NCI-H82 treated with DMSO at 0.1 percent for 48 hours (cell line): ENCODE measurements around the gene ZNF556.

Experiments
- DNase-seq: peaks from one replicate; lab custom pipeline; 2025; ENCODE audit not compliant: unreplicated experiment; lab: John Stamatoyannopoulos, UW

Gene ZNF556

DNA sequence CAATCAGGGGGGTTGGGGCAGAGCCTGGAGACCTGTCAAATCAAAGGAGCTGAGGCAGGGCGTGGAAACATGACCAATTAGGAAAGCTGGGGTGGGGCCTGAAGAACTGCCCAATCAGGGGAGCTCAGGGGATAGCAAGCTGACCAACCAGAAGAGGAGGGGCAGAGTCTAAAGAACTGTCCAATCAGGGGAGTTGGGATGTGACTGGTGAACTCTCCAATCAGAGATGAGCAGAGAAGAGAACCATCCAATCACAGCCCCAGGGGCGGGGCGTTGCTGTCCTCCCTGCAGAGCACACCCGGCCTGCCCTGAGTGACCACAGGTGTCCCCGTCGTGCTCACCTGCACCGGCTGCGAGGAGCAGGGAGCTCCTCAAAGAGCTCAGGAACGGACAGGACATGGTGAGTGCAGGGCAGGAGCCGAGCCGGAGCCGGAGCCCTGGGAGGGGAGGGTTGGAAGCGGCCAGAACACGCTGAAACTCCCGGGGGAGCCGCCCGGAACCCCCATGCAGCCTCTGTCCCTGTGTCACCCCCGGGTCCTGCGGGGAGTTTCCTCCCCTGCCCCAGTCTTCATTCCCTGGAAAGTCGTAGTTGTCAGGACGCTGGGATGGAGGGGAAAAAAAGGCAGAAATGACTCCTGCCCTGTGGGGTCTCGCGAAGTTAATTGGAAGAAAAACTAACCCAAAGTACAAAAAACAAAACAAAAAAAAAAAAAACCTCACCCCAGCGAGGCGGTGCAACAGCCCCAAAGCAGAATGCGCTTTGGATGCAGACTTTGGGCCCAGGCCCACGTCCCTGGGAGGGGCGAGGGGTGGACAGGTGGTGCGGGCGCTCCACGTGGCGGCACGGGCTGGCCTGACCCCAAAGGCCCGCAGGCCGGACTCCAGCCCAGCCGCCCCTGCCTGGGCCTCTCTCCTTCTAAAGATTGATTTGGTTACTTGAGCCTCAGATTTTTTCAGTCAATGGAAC is at the start of gene ZNF556:
Gene ZNF556 (plus strand): TSS at position 311 of the 967 bp plus-strand sequence. CDS start 87 bp downstream, at position 398.
- DNase-seq = peak; percentile 37

DNA sequence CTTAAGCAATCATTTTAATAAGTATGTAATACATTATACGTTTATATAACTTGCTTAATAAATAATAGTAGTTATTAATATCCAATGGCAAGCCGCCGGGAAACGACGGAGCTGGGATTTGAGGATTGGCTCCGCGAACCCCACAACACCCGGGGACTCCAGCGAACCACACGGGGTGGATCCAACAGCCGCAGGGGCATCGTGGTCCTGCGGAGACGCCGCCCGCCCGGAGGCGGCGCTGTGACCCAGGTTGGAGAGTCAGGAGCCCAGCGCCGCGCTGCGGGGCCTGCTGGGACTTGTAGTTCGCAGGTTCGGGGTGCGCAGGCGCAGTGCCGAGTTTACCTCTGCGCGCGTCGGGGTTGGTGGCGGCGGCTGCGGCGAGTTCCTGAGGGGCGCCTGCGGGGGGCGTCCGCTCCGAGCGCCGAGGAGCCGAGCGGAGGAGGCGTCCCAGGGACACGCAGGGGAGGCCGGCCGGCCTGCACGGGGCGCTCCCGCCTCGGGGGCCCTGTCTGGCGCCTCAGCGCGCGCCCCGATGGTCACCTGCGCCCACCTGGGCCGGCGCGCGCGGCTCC is 47.5 kb upstream of the ZNF556 start, which contains the start of gene ZNF554:
Gene ZNF554 (plus strand): TSS at position 329 of the 572 bp plus-strand sequence. CDS start 204 bp downstream, at position 533.
- DNase-seq = peak; percentile 80

DNA sequence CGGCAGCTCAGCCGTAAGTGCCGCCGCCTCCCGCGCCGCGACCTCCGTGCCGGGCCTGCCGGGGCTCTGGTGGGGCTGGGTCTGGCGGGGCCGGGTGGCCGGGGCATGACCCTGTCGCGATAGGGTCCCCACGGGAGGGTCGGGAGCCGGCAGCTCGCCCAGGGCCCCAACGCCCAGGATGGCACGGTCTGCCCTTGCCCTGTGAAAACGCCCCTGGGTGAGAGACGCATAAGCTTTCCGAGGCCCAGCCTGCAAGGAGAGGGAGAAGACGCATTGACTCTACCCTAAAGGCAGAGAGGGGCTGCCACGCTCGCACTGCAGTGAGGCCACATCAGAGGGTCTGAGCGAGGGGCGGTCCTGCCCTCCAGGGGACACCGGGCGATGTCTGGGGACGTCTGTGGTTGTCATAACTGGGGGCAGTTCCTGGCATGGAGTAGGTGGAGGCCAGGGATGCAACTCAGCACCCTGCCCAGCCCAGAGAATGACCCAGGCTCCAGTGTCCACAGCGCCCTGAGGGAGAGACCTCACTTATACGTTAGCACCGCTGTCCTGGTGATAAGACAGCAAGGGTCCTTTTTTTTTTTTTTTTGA is 46.9 kb upstream of the ZNF556 start:
- no peak for DNase-seq

GRCh38 chr19:2822846-2823245 is 44.3 kb upstream of the ZNF556 start:
- no peak for DNase-seq

DNA sequence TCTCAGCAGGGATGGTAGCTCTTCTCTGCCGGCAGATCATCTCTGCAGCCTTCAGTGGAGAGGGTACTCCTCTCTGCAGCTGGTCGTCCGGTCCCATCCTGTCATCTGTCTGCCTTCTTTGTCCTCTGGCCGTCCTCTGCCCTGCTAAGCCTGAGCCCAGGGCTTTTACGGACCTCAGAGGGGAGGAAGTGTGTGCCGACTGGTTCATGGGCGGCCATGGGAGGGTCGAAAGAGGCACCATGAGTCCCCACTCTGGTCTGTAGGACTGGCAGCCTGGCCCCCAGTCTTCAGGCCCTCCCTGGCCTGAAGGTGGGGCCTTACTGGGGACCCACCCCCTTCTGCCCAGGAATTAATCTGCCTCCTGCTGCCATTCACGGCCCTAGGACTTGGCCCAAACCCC is 43.5 kb upstream of the ZNF556 start:
- no peak for DNase-seq

- no peak for DNase-seq
Measured at GRCh38 chr19:2824129-2824528, 43.0 kb upstream of the ZNF556 start.

- no peak for DNase-seq
Measured at GRCh38 chr19:2827022-2827421, 40.1 kb upstream of the ZNF556 start.

DNA sequence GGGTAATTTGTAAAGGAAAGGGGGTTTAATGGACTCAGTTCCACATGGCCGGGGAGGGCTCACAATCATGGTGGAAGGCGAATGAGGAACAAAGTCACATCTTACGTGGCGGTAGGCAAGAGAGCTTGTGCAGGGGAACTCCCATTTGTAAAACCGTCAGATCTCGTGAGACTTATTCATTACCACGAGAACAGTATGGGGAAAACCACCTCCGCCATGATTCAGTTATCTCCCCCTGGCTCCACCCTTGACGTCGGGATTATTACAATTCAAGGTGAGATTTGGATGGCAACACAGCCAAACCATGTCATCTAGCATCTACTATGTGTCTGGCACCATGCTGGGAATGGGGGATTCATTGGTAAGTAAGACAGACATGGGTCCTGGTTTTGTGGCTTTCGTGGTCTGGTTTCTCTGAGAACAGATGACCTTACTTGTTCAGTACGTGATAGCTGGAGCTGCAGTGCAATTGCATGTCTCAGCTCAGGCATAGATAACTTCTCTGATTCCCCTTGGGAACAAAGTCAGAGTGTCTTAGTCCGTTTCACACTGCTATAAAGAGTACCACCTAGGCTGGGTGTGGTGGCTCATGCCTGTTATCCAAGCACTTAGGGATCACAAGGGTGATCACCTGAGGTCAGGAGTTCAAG is 39.2 kb upstream of the ZNF556 start:
- no peak for DNase-seq

GRCh38 chr19:2834294-2834871 is 32.8 kb upstream of the ZNF556 start:
- DNase-seq = no peak

- no peak for DNase-seq
Measured at GRCh38 chr19:2837430-2837829, 29.7 kb upstream of the ZNF556 start.

DNA sequence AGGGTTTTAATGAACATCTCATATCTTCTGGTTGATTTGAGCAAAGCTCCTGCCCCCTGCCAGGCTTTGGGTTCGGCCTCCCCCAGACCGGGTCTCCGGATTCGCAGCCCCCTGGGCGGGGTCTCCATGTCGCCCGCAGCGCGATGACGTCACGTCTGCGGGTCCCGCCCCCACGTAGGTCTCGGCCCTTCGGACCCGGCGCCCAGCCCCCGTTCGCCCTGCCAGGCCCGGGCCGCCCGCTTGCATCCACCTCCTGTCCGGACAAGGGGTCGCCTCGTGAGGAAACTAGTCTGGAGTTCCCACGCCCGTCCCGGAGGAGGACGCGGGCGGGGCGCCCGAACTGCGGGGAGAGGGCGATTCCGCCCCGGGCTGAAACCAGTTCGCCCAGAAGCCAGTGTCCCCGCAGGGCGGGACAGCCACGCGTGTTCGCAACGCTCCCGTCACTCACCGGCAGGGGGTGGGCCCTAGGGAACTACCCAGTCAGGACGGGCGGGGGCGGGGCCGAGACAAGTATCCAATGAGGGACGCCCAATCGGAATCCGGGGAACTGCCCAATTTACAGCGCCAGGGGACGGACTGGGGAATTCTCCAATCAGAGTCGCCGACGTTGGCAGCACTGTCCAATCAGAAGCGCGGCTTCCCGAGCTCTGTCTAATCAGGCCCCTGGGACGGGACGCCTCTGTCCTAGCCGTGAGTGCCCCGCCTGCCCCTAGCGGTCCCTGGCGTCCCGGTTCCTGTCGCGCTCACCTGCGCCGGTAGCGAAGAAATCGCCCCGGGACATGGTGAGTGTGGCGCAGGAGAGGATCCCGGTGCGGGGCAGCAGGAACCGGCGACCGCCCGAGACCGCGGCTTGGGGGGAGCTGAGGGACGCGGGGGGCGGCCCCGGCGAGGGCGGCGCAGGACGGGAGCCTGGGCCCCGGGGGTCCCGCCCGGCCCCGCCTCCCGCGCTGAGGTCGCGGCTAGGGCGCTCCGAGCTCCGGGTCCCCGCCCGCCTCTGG is 26.0 kb upstream of the ZNF556 start, which contains the start of gene ZNF555:
Gene ZNF555 (plus strand): TSS at position 682 of the 998 bp plus-strand sequence. CDS start 98 bp downstream, at position 780.
- peak; percentile 95 for DNase-seq

- no peak for DNase-seq
Measured at GRCh38 chr19:2841855-2842574, 25.1 kb upstream of the ZNF556 start.

- no peak for DNase-seq
Measured at GRCh38 chr19:2845107-2845506, 22.0 kb upstream of the ZNF556 start.

DNA sequence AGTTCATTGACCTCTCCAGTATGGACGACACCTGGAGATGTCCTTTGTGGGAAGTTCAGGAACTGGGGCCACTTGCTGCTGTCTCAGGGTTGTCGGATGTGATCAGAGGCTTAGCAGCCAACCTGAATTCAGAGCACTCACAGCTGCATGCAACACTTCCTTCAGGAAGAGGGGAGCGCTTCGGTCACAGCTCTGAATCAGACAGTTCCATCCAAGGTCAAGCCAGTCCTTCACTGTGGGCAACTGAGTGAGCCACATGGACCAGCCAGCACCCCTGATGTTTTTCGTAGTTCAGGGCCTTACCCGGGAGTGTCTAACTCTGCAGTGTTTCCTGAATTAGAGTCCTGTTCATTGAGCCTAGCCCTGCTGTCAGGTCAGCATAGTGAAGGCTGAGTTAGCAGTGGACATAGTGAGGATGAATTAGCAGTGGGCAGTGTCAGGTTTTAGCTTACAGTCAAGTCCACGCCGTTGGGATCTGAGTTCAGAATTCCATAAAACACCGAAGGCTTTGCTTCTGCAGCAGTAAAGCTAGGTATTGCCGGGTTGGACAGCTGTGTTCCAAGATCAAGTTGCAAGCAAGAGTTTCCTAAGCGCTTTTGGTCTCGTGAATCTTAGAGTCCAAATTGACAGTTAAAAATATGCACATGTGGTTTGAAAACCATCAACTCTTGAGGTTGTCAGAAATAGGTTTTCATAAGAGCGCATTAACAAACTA is 20.8 kb upstream of the ZNF556 start:
- no peak for DNase-seq

DNA sequence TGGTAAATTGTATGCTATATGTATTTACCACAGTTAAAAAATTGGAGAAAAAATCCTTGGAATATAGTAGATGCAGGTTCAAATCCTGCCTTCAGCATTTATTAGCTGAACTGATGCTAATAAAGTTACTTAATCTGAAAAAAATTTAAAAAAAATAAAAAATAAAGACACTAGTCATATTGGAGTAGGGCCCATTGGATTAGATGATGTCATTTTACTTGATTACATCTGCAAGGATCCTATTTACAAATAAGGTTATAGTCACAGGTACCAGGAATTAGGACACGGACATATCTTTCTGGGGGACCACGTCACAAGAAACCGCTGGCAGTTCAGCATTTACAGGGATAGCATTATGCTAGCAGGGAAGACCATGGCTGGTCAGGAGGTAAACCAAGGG is 19.6 kb upstream of the ZNF556 start:
- no peak for DNase-seq

GRCh38 chr19:2848616-2849015 is 18.5 kb upstream of the ZNF556 start:
- DNase-seq = no peak

DNA sequence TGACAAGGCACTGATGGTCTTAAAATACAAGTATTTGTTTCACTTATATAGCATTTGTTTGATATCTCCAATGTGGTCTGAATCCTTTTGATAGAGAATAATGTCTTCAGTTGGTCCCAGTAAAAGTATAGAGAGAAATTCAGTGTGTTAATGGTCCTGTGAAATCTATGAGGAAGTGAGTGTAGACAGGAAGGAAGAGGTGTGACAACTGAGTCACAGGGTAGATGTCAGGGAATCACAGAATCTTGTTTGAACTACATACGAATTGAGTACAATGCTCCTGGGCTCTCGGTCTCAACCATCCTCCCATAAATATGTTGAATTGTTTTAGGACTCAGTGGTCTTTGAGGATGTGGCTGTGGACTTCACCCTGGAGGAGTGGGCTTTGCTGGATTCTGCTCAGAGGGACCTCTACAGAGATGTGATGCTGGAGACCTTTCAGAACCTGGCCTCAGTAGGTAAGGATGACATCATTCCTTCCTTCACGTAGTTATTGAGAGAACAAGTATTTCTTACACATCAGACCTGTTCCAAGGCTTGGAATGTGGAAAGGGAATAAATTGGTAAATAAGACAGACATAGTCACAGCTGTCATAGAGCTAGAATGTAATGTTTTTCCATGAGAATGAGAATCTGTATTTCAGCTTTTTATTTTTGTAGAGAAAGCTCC is 16.7 kb upstream of the ZNF556 start:
- no peak for DNase-seq

GRCh38 chr19:2852598-2852997 is 14.5 kb upstream of the ZNF556 start:
- DNase-seq = no peak
